Panc1 (cell line): ENCODE data around the gene PAX9. TPM values are rescaled to one million over a fixed set of nuclear protein-coding genes. Genes with fewer than 3 reads are reported as not detected.

ENCODE experiments used
- ATAC-seq: fragments of 200-7000 bp; cut with Tn5 transposase; 2 replicates; pipeline ENCODE4 v1.9.1; 2020; ENCODE audit warnings: mild to moderate bottlenecking, moderate library complexity
- BruUV-seq: library from RNA; stranded (reverse); fragments of 400-500 nt; replicated peaks from 2 replicates; lab custom pipeline; 2021; lab: Mats Ljungman, UMichigan
- CTCF ChIA-PET: fragments of 300-600 bp; sonication (Branson Sonifier 250); formaldehyde crosslinking; loops from one replicate; lab custom pipeline; 2022; ENCODE audit warnings: antibody characterized with exemption; lab: Charles Lee
- POLR2A ChIA-PET: fragments of 300-600 bp; sonication (Branson Sonifier 250); formaldehyde crosslinking; loops from one replicate; lab custom pipeline; 2022; ENCODE audit warnings: antibody characterized with exemption; lab: Charles Lee
- DNase-seq: peaks from one replicate; pipeline ENCODE4 v3.0.0-alpha.2; 2010; ENCODE audit warnings: low read depth, low spot score
- H3K27ac ChIP-seq: 2 replicates; pipeline ENCODE4 v1.5.1; 2011; ENCODE audit warnings: mild to moderate bottlenecking, low read length, inconsistent platforms
- H3K27me3 ChIP-seq: fragments of 200-500 bp; sonication (Bioruptor generic); 2 replicates; pipeline ENCODE4 v1.6.0; 2014; ENCODE audit warnings: low read length, inconsistent platforms; ENCODE audit not compliant: control insufficient read depth, insufficient read depth
- H3K36me3 ChIP-seq: fragments of 200-500 bp; sonication (Bioruptor generic); 2 replicates; pipeline ENCODE4 v1.5.1; 2014; ENCODE audit warnings: inconsistent platforms, mild to moderate bottlenecking, low read length, moderate library complexity; ENCODE audit not compliant: control insufficient read depth, insufficient read depth
- H3K4me1 ChIP-seq: 2 replicates; pipeline ENCODE4 v1.5.1; 2011; ENCODE audit warnings: inconsistent platforms, mild to moderate bottlenecking, low read length, moderate library complexity; ENCODE audit not compliant: control insufficient read depth, insufficient read depth
- H3K4me3 ChIP-seq, 2 experiments: 2 replicates each; pipeline ENCODE4 v1.5.1; 2011 to 2012; ENCODE audit warnings: low read depth in 2 of 2, low read length in 2 of 2, mild to moderate bottlenecking in 2 of 2, inconsistent platforms in 1 of 2, moderate library complexity in 1 of 2
- H3K9me3 ChIP-seq: fragments of 200-500 bp; sonication (Bioruptor generic); 2 replicates; pipeline ENCODE4 v1.5.1; 2014; ENCODE audit warnings: low read depth, mild to moderate bottlenecking, inconsistent platforms, low read length, moderate library complexity; ENCODE audit not compliant: control insufficient read depth, insufficient read depth
- POLR2AphosphoS5 ChIP-seq: IDR thresholded peaks from 2 replicates; pipeline ENCODE4 v1.6.1; 2012; ENCODE audit warnings: mild to moderate bottlenecking, low read depth, low read length, moderate library complexity
- SIN3A ChIP-seq: IDR thresholded peaks from 2 replicates; pipeline ENCODE4 v1.6.1; 2012; ENCODE audit warnings: low read depth, mild to moderate bottlenecking, low read length, moderate library complexity, borderline replicate concordance; ENCODE audit not compliant: insufficient read depth
- TCF7L2 ChIP-seq: IDR thresholded peaks from 2 replicates; pipeline ENCODE4 v1.6.1; 2011; ENCODE audit warnings: mild to moderate bottlenecking, low read depth, low read length, inconsistent platforms
- in situ Hi-C: cut with HindIII; loops from 2 replicates; pipeline ENCODE4 v1.10.0; 2016; ENCODE audit warnings: low sequenced_read_pairs, low pct_unique_long_range_greater_than_20kb
- intact Hi-C: fragments of 100-400 bp; cut with micrococcal nuclease; formaldehyde crosslinking; loops from one replicate; pipeline ENCODE4 v1.10.0; 2022; ENCODE audit not compliant: unreplicated experiment
- total RNA-seq: library from RNA; stranded (reverse); gene quantifications from one replicate; pipeline ENCODE4 v1.2.1, GENCODE V29; 2021; ENCODE audit not compliant: unreplicated experiment
- TF ChIP-seq, protein P1 (sequence below): fragments of 450-650 bp; IDR thresholded peaks from 2 replicates; pipeline ENCODE4 v1.5.1; 2017; ENCODE audit warnings: mild to moderate bottlenecking
- TF ChIP-seq, protein P2 (sequence below), 2 experiments: IDR thresholded peaks; 2 replicates each; pipeline ENCODE4 v1.6.1; 2011 to 2012; ENCODE audit warnings: low read depth in 2 of 2, control low read depth in 1 of 2, low read length in 1 of 2, mild to moderate bottlenecking in 1 of 2, moderate library complexity in 1 of 2; ENCODE audit not compliant: insufficient read depth in 1 of 2

Gene PAX9
- total RNA-seq, 1 experiment from 2014 or later = 0.82 TPM

DNA sequence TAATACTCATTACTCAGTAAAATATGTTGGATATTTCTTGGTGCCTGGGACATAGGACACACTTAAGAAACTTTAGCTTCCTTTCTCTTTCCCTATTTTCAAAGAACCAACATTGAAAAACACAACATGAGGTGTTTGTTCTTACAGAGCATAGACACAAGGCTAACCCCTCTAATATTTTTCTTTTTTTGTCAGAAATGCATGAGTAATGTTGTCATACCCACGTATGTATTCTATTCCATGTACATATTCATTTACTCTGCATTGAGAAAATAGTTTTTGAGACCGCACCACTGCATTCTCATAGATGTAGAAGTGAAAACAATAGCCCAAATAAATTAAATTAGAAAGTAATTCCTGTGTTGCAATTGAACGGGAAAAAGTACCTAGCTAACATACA lies 13.0 kb downstream of the PAX9 start:
- CTCF ChIA-PET = no interaction called here
- Histone ChIP-seq H3K9me3 (no peaks in the 10 kb centered on the region), H3K27me3 (no peaks in the 10 kb centered on the region), H3K4me1 (no peaks in the 10 kb centered on the region), H3K27ac (no peak overlapping the region), H3K4me3 (no peak overlapping the region), H3K36me3 (no peaks in the 10 kb centered on the region)
- no peak for TF ChIP-seq SIN3A
- TF ChIP-seq, protein P1, sequence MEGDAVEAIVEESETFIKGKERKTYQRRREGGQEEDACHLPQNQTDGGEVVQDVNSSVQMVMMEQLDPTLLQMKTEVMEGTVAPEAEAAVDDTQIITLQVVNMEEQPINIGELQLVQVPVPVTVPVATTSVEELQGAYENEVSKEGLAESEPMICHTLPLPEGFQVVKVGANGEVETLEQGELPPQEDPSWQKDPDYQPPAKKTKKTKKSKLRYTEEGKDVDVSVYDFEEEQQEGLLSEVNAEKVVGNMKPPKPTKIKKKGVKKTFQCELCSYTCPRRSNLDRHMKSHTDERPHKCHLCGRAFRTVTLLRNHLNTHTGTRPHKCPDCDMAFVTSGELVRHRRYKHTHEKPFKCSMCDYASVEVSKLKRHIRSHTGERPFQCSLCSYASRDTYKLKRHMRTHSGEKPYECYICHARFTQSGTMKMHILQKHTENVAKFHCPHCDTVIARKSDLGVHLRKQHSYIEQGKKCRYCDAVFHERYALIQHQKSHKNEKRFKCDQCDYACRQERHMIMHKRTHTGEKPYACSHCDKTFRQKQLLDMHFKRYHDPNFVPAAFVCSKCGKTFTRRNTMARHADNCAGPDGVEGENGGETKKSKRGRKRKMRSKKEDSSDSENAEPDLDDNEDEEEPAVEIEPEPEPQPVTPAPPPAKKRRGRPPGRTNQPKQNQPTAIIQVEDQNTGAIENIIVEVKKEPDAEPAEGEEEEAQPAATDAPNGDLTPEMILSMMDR = no peak
- TF ChIP-seq TCF7L2 = no peak
- TF ChIP-seq POLR2AphosphoS5 = no peak
- TF ChIP-seq, protein P2, sequence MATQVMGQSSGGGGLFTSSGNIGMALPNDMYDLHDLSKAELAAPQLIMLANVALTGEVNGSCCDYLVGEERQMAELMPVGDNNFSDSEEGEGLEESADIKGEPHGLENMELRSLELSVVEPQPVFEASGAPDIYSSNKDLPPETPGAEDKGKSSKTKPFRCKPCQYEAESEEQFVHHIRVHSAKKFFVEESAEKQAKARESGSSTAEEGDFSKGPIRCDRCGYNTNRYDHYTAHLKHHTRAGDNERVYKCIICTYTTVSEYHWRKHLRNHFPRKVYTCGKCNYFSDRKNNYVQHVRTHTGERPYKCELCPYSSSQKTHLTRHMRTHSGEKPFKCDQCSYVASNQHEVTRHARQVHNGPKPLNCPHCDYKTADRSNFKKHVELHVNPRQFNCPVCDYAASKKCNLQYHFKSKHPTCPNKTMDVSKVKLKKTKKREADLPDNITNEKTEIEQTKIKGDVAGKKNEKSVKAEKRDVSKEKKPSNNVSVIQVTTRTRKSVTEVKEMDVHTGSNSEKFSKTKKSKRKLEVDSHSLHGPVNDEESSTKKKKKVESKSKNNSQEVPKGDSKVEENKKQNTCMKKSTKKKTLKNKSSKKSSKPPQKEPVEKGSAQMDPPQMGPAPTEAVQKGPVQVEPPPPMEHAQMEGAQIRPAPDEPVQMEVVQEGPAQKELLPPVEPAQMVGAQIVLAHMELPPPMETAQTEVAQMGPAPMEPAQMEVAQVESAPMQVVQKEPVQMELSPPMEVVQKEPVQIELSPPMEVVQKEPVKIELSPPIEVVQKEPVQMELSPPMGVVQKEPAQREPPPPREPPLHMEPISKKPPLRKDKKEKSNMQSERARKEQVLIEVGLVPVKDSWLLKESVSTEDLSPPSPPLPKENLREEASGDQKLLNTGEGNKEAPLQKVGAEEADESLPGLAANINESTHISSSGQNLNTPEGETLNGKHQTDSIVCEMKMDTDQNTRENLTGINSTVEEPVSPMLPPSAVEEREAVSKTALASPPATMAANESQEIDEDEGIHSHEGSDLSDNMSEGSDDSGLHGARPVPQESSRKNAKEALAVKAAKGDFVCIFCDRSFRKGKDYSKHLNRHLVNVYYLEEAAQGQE (IDR thresholded peaks at IDR 0.05; ENCODE audit: insufficient read depth in 1 of 2, low read depth in 2 of 2, low read length in 1 of 2) = no peak
- in situ Hi-C loops = no loop called here
- intact Hi-C loops = no loop called here
- BruUV-seq = no TSS peak
- POLR2A ChIA-PET = no interaction called here
- ATAC-seq = no peak
- no peak for DNase-seq

DNA sequence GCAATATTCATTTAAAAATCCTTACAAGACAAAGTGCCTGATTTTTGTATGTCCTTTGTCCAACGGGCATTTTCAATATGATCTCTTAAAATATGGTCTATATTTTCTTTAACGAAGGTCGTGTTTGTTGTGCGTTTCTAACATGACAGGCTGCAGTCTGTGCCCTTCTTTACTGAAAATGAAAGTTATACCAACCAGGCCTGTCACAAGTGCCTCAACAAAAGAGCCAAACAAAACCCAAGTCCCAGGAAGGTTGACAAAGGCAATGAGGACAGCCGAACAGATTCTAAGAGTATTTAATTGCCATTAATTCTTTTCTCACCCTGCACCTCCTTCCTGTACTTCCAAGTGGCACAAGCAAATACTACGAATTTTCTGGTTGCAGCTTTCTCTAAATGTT lies 13.9 kb downstream of the PAX9 start:
- Histone ChIP-seq H3K27ac (no peak overlapping the region), H3K9me3 (no peaks in the 10 kb centered on the region), H3K4me3 (no peak overlapping the region), H3K27me3 (no peaks in the 10 kb centered on the region), H3K36me3 (no peaks in the 10 kb centered on the region), H3K4me1 (no peaks in the 10 kb centered on the region)
- ATAC-seq (no peak), DNase-seq (no peak)
- CTCF ChIA-PET = no interaction called here
- intact Hi-C loops = no loop called here
- POLR2A ChIA-PET = no interaction called here
- TF ChIP-seq TCF7L2 (no peak), SIN3A (no peak), POLR2AphosphoS5 (no peak)
- TF ChIP-seq, protein P2 (IDR thresholded peaks at IDR 0.05; ENCODE audit: insufficient read depth in 1 of 2, low read depth in 2 of 2, low read length in 1 of 2) = no peak
- TF ChIP-seq, protein P1 = no peak
- no TSS peak for BruUV-seq
- in situ Hi-C loops = no loop called here
